Endothelial cell of umbilical vein (primary cell): ENCODE results near the gene MANBA. TPM values are rescaled to one million over a fixed set of nuclear protein-coding genes. Genes with fewer than 3 reads are reported as not detected.

Source experiments
- BruUV-seq: library from RNA; stranded (reverse); fragments of 400-500 nt; replicated peaks from 2 replicates; lab custom pipeline; 2021; lab: Mats Ljungman, UMichigan
- CTCF ChIA-PET: fragments of 300-600, 350-600 bp; sonication (Branson Sonifier 250); formaldehyde crosslinking; loops from one replicate; lab custom pipeline; 2021; ENCODE audit warnings: antibody characterized with exemption, inconsistent platforms; lab: Charles Lee
- POLR2A ChIA-PET: fragments of 300-600, 350-600 bp; sonication (Branson Sonifier 250); formaldehyde crosslinking; loops from one replicate; lab custom pipeline; 2021; ENCODE audit warnings: antibody characterized with exemption, inconsistent platforms; lab: Charles Lee
- DNase-seq: peaks from one replicate; pipeline ENCODE4 v3.0.0-alpha.2; 2011; ENCODE audit warnings: low read depth, low spot score
- FAIRE-seq: peaks from 2 replicates; lab custom pipeline; 2011; peaks lifted over from hg19 to GRCh38; lab: Jason Lieb, UNC
- H2AFZ ChIP-seq: 2 replicates; pipeline ENCODE4 v1.6.0; 2012; ENCODE audit warnings: low read depth, low read length, control low read depth, inconsistent platforms
- H3K27ac ChIP-seq: 2 replicates; pipeline ENCODE4 v1.5.1; 2011; ENCODE audit warnings: low read depth, mild to moderate bottlenecking, control low read depth, low read length, moderate library complexity; ENCODE audit not compliant: insufficient read depth
- H3K27me3 ChIP-seq, 2 experiments: 2 replicates each; pipeline versions ENCODE4 v1.6.0 to v1.6.1; 2011; ENCODE audit warnings: low read length in 2 of 2, mixed read lengths in 1 of 2; ENCODE audit not compliant: control insufficient read depth in 2 of 2, insufficient read depth in 2 of 2
- H3K36me3 ChIP-seq, 2 experiments: 2 replicates in 1 of 2; 3 replicates in 1 of 2; pipeline ENCODE4 v1.5.1; 2011; ENCODE audit warnings: low read length in 2 of 2, mild to moderate bottlenecking in 1 of 2, moderate library complexity in 1 of 2; ENCODE audit not compliant: control insufficient read depth in 2 of 2, insufficient read depth in 2 of 2; ENCODE audit errors: extremely low read depth in 1 of 2
- H3K4me1 ChIP-seq: 3 replicates; pipeline ENCODE4 v1.5.1; 2011; ENCODE audit warnings: mild to moderate bottlenecking, low read length; ENCODE audit not compliant: control insufficient read depth, insufficient read depth; ENCODE audit errors: extremely low read depth
- H3K4me2 ChIP-seq: 2 replicates; pipeline ENCODE4 v1.6.1; 2011; ENCODE audit warnings: low read length, control low read depth, mixed read lengths; ENCODE audit not compliant: insufficient read depth
- H3K4me3 ChIP-seq, 3 experiments: fragments of 200-600 bp in 1 of 3; sonication (generic), shearing (Covaris generic) in 1 of 3; replicated peaks in 1 of 3; 2 replicates each; pipeline ENCODE4 v1.5.1; 2011 to 2016; ENCODE audit warnings: control low read depth in 3 of 3, low read length in 3 of 3, mild to moderate bottlenecking in 2 of 3, inconsistent platforms in 1 of 3, low read depth in 1 of 3, moderate library complexity in 1 of 3; ENCODE audit not compliant: insufficient read depth in 1 of 3
- H3K79me2 ChIP-seq: 2 replicates; pipeline ENCODE4 v1.6.0; 2012; ENCODE audit warnings: low read length, inconsistent platforms; ENCODE audit not compliant: control insufficient read depth, insufficient read depth
- H3K9ac ChIP-seq: replicated peaks from 2 replicates; pipeline ENCODE3; 2011; ENCODE audit warnings: low read length, control low read depth; ENCODE audit not compliant: insufficient read depth; ENCODE audit errors: extremely low read depth
- H3K9me1 ChIP-seq: replicated peaks from 3 replicates; pipeline ENCODE4 v1.6.0; 2011; ENCODE audit warnings: mild to moderate bottlenecking, low read length; ENCODE audit not compliant: control insufficient read depth, insufficient read depth; ENCODE audit errors: extremely low read depth
- H3K9me3 ChIP-seq: replicated peaks from 2 replicates; pipeline ENCODE4 v1.5.1; 2012; ENCODE audit warnings: low read length, inconsistent platforms; ENCODE audit not compliant: control insufficient read depth, insufficient read depth
- H4K20me1 ChIP-seq: replicated peaks from 2 replicates; pipeline ENCODE3; 2011; ENCODE audit warnings: mild to moderate bottlenecking, low read length; ENCODE audit not compliant: control insufficient read depth, insufficient read depth; ENCODE audit errors: extremely low read depth
- EZH2 ChIP-seq: IDR thresholded peaks from 2 replicates; pipeline ENCODE4 v1.6.1; 2012; ENCODE audit warnings: borderline replicate concordance, low read depth, mild to moderate bottlenecking, moderate library complexity, low read length, inconsistent platforms; ENCODE audit not compliant: severe bottlenecking
- FOS ChIP-seq: IDR thresholded peaks from 2 replicates; pipeline ENCODE4 v1.6.1; 2011; ENCODE audit warnings: mild to moderate bottlenecking, low read length, moderate library complexity, borderline replicate concordance; ENCODE audit not compliant: insufficient read depth
- GATA2 ChIP-seq: IDR thresholded peaks from 2 replicates; pipeline ENCODE4 v1.7.0; 2011; ENCODE audit warnings: low read depth, mild to moderate bottlenecking, moderate library complexity, mixed read lengths, low read length; ENCODE audit not compliant: insufficient read length, insufficient read depth
- JUN ChIP-seq: IDR thresholded peaks from 2 replicates; pipeline ENCODE4 v1.6.1; 2011; ENCODE audit warnings: borderline replicate concordance, low read depth; ENCODE audit not compliant: insufficient read length, insufficient read depth
- MYC ChIP-seq: IDR thresholded peaks from one replicate; pipeline ENCODE4 v1.6.1; 2011; ENCODE audit warnings: mild to moderate bottlenecking, low read depth, low read length
- POLR2A ChIP-seq: IDR thresholded peaks from 2 replicates; pipeline ENCODE4 v1.6.1; 2012; ENCODE audit warnings: low read depth, mild to moderate bottlenecking, control low read depth, low read length
- POLR2AphosphoS5 ChIP-seq: IDR thresholded peaks from 2 replicates; pipeline ENCODE4 v1.6.1; 2012; ENCODE audit warnings: low read depth, mild to moderate bottlenecking, control low read depth, low read length, moderate library complexity; ENCODE audit not compliant: insufficient read depth
- dilution Hi-C: fragments of 300-500 bp; cut with MboI; formaldehyde crosslinking; loops from one replicate; pipeline ENCODE4 v1.15.0; 2019; ENCODE audit warnings: low sequenced_read_pairs; ENCODE audit not compliant: extremely low pct_ligation_motif_present
- intact Hi-C: fragments of 100-400 bp; cut with micrococcal nuclease; formaldehyde crosslinking; loops from one replicate; pipeline ENCODE4 v1.10.0; 2022
- polyA plus RNA-seq, 4 experiments: library from polyadenylated mRNA; depleted of rRNA in 3 of 4; stranded (reverse) in 3 of 4; unstranded in 1 of 4; fragments of >200 nt; gene quantifications; 2 replicates each; pipeline versions ENCODE4 v1.2.1 to v1.2.3, GENCODE V29; 2011 to 2012; ENCODE audit warnings: missing spikeins in 1 of 4
- total RNA-seq: library from RNA; stranded (reverse); gene quantifications from 2 replicates; pipeline ENCODE4 v1.2.3, GENCODE V29; 2021
- TF ChIP-seq, protein P1 (sequence below), 2 donors: IDR thresholded peaks; 1 replicate in 1 of 2; 2 replicates in 1 of 2; pipeline ENCODE4 v1.5.1; 2011; ENCODE audit warnings: low read length in 2 of 2, mild to moderate bottlenecking in 2 of 2, moderate library complexity in 2 of 2, control low read depth in 1 of 2, inconsistent platforms in 1 of 2, low read depth in 1 of 2; ENCODE audit not compliant: insufficient read depth in 1 of 2; ENCODE audit errors: extremely low read depth in 1 of 2
- TF ChIP-seq, protein P2 (sequence below): IDR thresholded peaks from 2 replicates; pipeline ENCODE4 v1.6.1; 2011; ENCODE audit not compliant: insufficient read depth, insufficient read length

The MANBA gene
- total and polyA plus RNA-seq, 2 donors (not counting 3 experiments of a cell fraction or from before 2014, with no cell fraction given) = 5.6 to 7.7 TPM

DNA sequence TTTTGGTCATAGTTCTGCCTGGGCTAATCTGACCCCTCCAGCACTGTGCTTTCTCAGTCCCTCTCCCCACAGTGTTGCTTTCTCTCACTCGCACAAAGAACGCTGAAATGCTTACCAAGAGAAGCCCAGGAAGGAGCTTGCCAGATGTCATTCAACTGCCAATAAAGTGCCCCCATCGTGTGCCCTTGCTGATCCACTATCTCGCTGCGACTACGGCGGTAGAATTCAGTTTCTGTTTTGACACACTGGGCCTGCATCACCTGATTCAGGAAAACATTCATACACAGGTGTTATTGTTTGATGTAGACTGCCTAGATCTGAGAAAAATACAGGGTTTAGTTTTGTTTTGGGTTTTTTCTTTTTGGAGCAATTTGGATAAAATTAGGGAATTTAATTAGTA, 121.2 kb downstream of the MANBA start:
- BruUV-seq = no TSS peak
- peaks cover 12% of the 10 kb centered on the region for H3K4me1 ChIP-seq
- no peak overlapping the region for H3K4me3 ChIP-seq
- H3K36me3 ChIP-seq = no peaks in the 10 kb centered on the region
- H3K27ac ChIP-seq = no peak overlapping the region
- no peak for TF ChIP-seq EZH2
- TF ChIP-seq GATA2 = no peak
- TF ChIP-seq MYC = no peak
- TF ChIP-seq, protein P1, sequence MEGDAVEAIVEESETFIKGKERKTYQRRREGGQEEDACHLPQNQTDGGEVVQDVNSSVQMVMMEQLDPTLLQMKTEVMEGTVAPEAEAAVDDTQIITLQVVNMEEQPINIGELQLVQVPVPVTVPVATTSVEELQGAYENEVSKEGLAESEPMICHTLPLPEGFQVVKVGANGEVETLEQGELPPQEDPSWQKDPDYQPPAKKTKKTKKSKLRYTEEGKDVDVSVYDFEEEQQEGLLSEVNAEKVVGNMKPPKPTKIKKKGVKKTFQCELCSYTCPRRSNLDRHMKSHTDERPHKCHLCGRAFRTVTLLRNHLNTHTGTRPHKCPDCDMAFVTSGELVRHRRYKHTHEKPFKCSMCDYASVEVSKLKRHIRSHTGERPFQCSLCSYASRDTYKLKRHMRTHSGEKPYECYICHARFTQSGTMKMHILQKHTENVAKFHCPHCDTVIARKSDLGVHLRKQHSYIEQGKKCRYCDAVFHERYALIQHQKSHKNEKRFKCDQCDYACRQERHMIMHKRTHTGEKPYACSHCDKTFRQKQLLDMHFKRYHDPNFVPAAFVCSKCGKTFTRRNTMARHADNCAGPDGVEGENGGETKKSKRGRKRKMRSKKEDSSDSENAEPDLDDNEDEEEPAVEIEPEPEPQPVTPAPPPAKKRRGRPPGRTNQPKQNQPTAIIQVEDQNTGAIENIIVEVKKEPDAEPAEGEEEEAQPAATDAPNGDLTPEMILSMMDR (IDR thresholded peaks at IDR 0.05; ENCODE audit: extremely low read depth in 1 of 2, insufficient read depth in 1 of 2, low read depth in 1 of 2, low read length in 2 of 2) = no peak
- no peak for TF ChIP-seq POLR2AphosphoS5
- TF ChIP-seq, protein P2, sequence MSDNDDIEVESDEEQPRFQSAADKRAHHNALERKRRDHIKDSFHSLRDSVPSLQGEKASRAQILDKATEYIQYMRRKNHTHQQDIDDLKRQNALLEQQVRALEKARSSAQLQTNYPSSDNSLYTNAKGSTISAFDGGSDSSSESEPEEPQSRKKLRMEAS = no peak
- TF ChIP-seq FOS = no peak
- TF ChIP-seq POLR2A = no peak
- TF ChIP-seq JUN = no peak
- no peak for DNase-seq
- no peak overlapping the region for H3K9ac ChIP-seq
- ChIA-PET CTCF (interaction anchor here (0.7 to 1.9 kb wide), 2 partner anchors 10 to 12 kb away, joined by 3 to 9 read pairs; no protein-coding TSS in a partner anchor), POLR2A (no interaction called here)
- H3K79me2 ChIP-seq = no peaks in the 10 kb centered on the region
- no peaks in the 10 kb centered on the region for H3K9me3 ChIP-seq
- intact Hi-C loops (no loop called here), dilution Hi-C loops (no loop called here)
- no peaks in the 10 kb centered on the region for H4K20me1 ChIP-seq
- no peak overlapping the region for H2AFZ ChIP-seq
- H3K9me1 ChIP-seq = no peaks in the 10 kb centered on the region
- no peak for FAIRE-seq
- no peaks in the 10 kb centered on the region for H3K27me3 ChIP-seq
- H3K4me2 ChIP-seq = no peak overlapping the region
